Urinary bladder (tissue), 4 donors: ENCODE data around the gene ING2. TPM values are rescaled to one million over a fixed set of nuclear protein-coding genes. Genes with fewer than 3 reads are reported as not detected.

Experiments
- DNase-seq: peaks from one replicate; pipeline ENCODE4 v3.0.0-alpha.2; 2015; ENCODE audit errors: extremely low spot score
- H3K27ac ChIP-seq: one replicate; pipeline ENCODE4 v1.5.1; 2013; ENCODE audit warnings: low read depth, mild to moderate bottlenecking, moderate library complexity
- H3K36me3 ChIP-seq: one replicate; pipeline ENCODE4 v1.6.1; 2013; ENCODE audit warnings: mild to moderate bottlenecking, moderate library complexity; ENCODE audit not compliant: insufficient read depth
- H3K4me1 ChIP-seq: one replicate; pipeline ENCODE4 v1.6.1; 2013; ENCODE audit warnings: mild to moderate bottlenecking, moderate library complexity; ENCODE audit not compliant: insufficient read depth
- H3K4me3 ChIP-seq: one replicate; pipeline ENCODE4 v1.5.1; 2013; ENCODE audit warnings: low read depth, low read length
- WGBS: extraction: QIAGEN DNeasy Blood & Tissue Kit; methylation state at CpG from one replicate; pipeline ENCODE4 v1.1.7; 2013; 5-methylcytosine and 5-hydroxymethylcytosine counted together
- polyA plus RNA-seq: library from polyadenylated mRNA; stranded (reverse); fragments of 200-250 nt; gene quantifications from one replicate; pipeline ENCODE4 v1.2.3, GENCODE V29; 2013
- total RNA-seq: library from RNA; depleted of rRNA; stranded (reverse); fragments of >200 nt; gene quantifications from one replicate; pipeline ENCODE4 v1.2.3, GENCODE V29; 2014
- donor health status: healthy with polysubstance abuse.
- donor health status: healthy.

The ING2 gene
- total and polyA plus RNA-seq, 2 donors, result 13.9 to 15.5 TPM

GRCh38 chr4:183507925-183508696 is 3.3 kb downstream of the ING2 start:
- Histone ChIP-seq H3K4me3 (no peak overlapping the region), H3K4me1 (no peaks in the 10 kb centered on the region), H3K36me3 (no peaks in the 10 kb centered on the region), H3K27ac (no peak overlapping the region)
- 77% methylated on average over 6 of the region's 6 CpGs for WGBS
- no peak for DNase-seq

GRCh38 chr4:183508697-183509335 is 4.0 kb downstream of the ING2 start:
- H3K4me1 ChIP-seq, result no peaks in the 10 kb centered on the region
- H3K27ac ChIP-seq, result no peak overlapping the region
- 87% methylated on average over 6 of the region's 6 CpGs for WGBS
- H3K36me3 ChIP-seq, result no peaks in the 10 kb centered on the region
- no peak for DNase-seq
- H3K4me3 ChIP-seq, result no peak overlapping the region

GRCh38 chr4:183515411-183515810 is 10.6 kb downstream of the ING2 start:
- 89% methylated on average over 6 of the region's 6 CpGs for WGBS

GRCh38 chr4:183517194-183517593 is 12.3 kb downstream of the ING2 start:
- Histone ChIP-seq H3K4me1 (no peaks in the 10 kb centered on the region), H3K27ac (no peak overlapping the region), H3K36me3 (no peaks in the 10 kb centered on the region), H3K4me3 (no peak overlapping the region)
- DNase-seq, result no peak
- 82% methylated on average over 2 of the region's 2 CpGs for WGBS

More at GRCh38 chr4:183515411-183515810, 10.6 kb downstream of the ING2 start:
- no peaks in the 10 kb centered on the region for H3K4me1 ChIP-seq
- no peaks in the 10 kb centered on the region for H3K36me3 ChIP-seq
- H3K27ac ChIP-seq, result no peak overlapping the region
- no peak overlapping the region for H3K4me3 ChIP-seq
- DNase-seq, result no peak

- no peak for DNase-seq
- H3K4me1 ChIP-seq, result no peaks in the 10 kb centered on the region
- WGBS, result 51% methylated on average over 3 of the region's 3 CpGs
- no peaks in the 10 kb centered on the region for H3K36me3 ChIP-seq
- no peak overlapping the region for H3K4me3 ChIP-seq
- no peak overlapping the region for H3K27ac ChIP-seq
Observed at GRCh38 chr4:183517781-183518180, 12.9 kb downstream of the ING2 start.

- H3K4me1 ChIP-seq, result no peaks in the 10 kb centered on the region
- H3K27ac ChIP-seq, result no peak overlapping the region
- no peaks in the 10 kb centered on the region for H3K36me3 ChIP-seq
- no peak overlapping the region for H3K4me3 ChIP-seq
- WGBS, result 72% methylated on average over 4 of the region's 4 CpGs
- no peak for DNase-seq
Observed at GRCh38 chr4:183522821-183523220, 18.0 kb downstream of the ING2 start.

GRCh38 chr4:183527326-183527725 is 22.5 kb downstream of the ING2 start:
- no peaks in the 10 kb centered on the region for H3K36me3 ChIP-seq
- DNase-seq, result no peak
- H3K27ac ChIP-seq, result no peak overlapping the region
- H3K4me1 ChIP-seq, result no peaks in the 10 kb centered on the region
- H3K4me3 ChIP-seq, result no peak overlapping the region
- 68% methylated on average over 2 of the region's 2 CpGs for WGBS

- WGBS, result 58% methylated on average over 4 of the region's 4 CpGs
- no peak for DNase-seq
- Histone ChIP-seq H3K4me1 (no peaks in the 10 kb centered on the region), H3K4me3 (no peak overlapping the region), H3K27ac (no peak overlapping the region), H3K36me3 (no peaks in the 10 kb centered on the region)
Observed at GRCh38 chr4:183532821-183533220, 28.0 kb downstream of the ING2 start.

GRCh38 chr4:183533698-183534097 is 28.8 kb downstream of the ING2 start:
- 72% methylated on average over 23 of the region's 23 CpGs for WGBS

GRCh38 chr4:183540410-183541009 is 35.7 kb downstream of the ING2 start:
- Histone ChIP-seq H3K4me1 (no peaks in the 10 kb centered on the region), H3K4me3 (no peak overlapping the region), H3K27ac (no peak overlapping the region), H3K36me3 (no peaks in the 10 kb centered on the region)
- no peak for DNase-seq
- WGBS, result 66% methylated on average over 13 of the region's 13 CpGs

More at GRCh38 chr4:183533698-183534097, 28.8 kb downstream of the ING2 start:
- Histone ChIP-seq H3K36me3 (no peaks in the 10 kb centered on the region), H3K4me1 (no peaks in the 10 kb centered on the region), H3K4me3 (no peak overlapping the region), H3K27ac (no peak overlapping the region)
- DNase-seq, result no peak

GRCh38 chr4:183541010-183541751 is 36.3 kb downstream of the ING2 start:
- DNase-seq, result no peak
- 25% methylated on average over 13 of the region's 13 CpGs for WGBS
- no peak overlapping the region for H3K4me3 ChIP-seq
- H3K27ac ChIP-seq, result no peak overlapping the region
- no peaks in the 10 kb centered on the region for H3K4me1 ChIP-seq
- H3K36me3 ChIP-seq, result no peaks in the 10 kb centered on the region

- no peak for DNase-seq
- no peak overlapping the region for H3K27ac ChIP-seq
Observed at GRCh38 chr4:183541752-183542040, 36.8 kb downstream of the ING2 start.

GRCh38 chr4:183543435-183543834 is 38.6 kb downstream of the ING2 start:
- Histone ChIP-seq H3K4me3 (no peak overlapping the region), H3K4me1 (no peaks in the 10 kb centered on the region), H3K36me3 (no peaks in the 10 kb centered on the region), H3K27ac (no peak overlapping the region)
- WGBS, result 51% methylated on average over 2 of the region's 2 CpGs
- no peak for DNase-seq

More at GRCh38 chr4:183541752-183542040, 36.8 kb downstream of the ING2 start:
- H3K4me1 ChIP-seq, result no peaks in the 10 kb centered on the region
- no peak overlapping the region for H3K4me3 ChIP-seq
- no peaks in the 10 kb centered on the region for H3K36me3 ChIP-seq
- 41% methylated on average over 3 of the region's 3 CpGs for WGBS
